ENCODE results near the gene ZNF564. TPM values are rescaled to one million over a fixed set of nuclear protein-coding genes. Genes with fewer than 3 reads are reported as not detected.

Gene ZNF564
- total and polyA plus RNA-seq, 2 of the 8 experiments (the other 6 are each of a cell fraction or from before 2014, with no cell fraction given) = 0.89 to 10.4 TPM

DNA sequence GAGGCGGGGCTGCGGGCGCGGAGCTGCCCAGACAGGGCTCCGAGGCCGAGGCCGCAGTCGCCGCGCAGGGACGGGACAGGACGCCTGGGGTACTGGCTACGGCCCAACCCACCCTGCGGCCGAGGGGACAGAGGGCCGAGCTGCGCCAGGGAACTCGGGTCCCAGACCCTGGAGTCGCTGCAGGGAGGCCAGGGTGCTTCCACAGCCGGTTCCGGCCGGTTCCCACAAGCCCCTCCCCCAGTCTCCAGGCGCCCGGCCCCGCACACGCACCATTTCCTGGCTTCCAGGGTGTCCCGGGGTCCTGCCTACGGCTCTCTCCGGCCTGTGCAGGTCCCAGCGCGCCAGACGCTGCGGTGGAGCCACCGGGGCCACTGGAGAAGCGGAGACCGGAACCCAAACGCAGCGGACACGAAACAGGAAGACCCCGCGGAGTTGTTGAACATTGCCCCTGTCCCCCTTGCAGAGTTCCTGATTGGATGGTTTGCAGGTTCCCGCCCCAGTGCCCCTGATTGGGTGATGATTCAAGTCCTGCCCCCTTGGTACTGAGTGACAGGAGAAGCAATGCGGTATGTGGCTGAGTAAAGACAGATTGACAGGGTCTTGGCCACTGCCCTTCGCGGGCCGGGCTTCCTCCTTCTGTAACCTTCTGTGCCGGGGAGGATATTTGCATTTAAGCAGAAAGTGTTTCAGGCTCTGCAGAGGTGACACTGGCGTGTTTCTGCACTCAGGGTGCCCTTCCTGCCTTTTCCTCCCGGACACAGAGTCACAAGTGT is at the start of gene ZNF564 (continued):
- TF ChIP-seq CHD1 (IDR thresholded peaks at IDR 0.05; ENCODE audit: low read depth, low read length) = no peak
- no peak for TF ChIP-seq EZH2 (IDR thresholded peaks at IDR 0.05; ENCODE audit: low read depth, low read length, severe bottlenecking)
- peak; percentile 90 for TF ChIP-seq CHD2 (IDR thresholded peaks at IDR 0.05; ENCODE audit: low read length)
- no peak for TF ChIP-seq CHD7 (IDR thresholded peaks at IDR 0.05; ENCODE audit: insufficient replicate concordance, low read length)
- TF ChIP-seq ATF3 (IDR thresholded peaks at IDR 0.05; ENCODE audit: insufficient read depth, low read depth, low read length) = no peak
- TF ChIP-seq KDM4A (IDR thresholded peaks at IDR 0.05; ENCODE audit: low read depth, low read length, severe bottlenecking) = peak; percentile 59
- peak; percentile 57; the same call in 1 of the 2 replicates for TF ChIP-seq KDM5A (IDR thresholded peaks at IDR 0.05; ENCODE audit: low read length)
- no peak for TF ChIP-seq BRCA1 (IDR thresholded peaks at IDR 0.05; ENCODE audit: low read depth, low read length)
- no peak for TF ChIP-seq EP300 (IDR thresholded peaks at IDR 0.05; ENCODE audit: borderline replicate concordance in 1 of 2, low read depth in 2 of 2, low read length in 2 of 2)
